K562 (cell line): ENCODE results near the gene CCND3. TPM values are rescaled to one million over a fixed set of nuclear protein-coding genes. Genes with fewer than 3 reads are reported as not detected.

Experiments
- BRCA1 ChIP-seq, 2 experiments: fragments of 450-650 bp in 1 of 2; sonication (generic) in 1 of 2; formaldehyde crosslinking in 1 of 2; IDR thresholded peaks; 2 replicates each; pipeline versions ENCODE4 v1.5.0 to v1.6.1; 2017 to 2020; ENCODE audit warnings: mild to moderate bottlenecking in 1 of 2, missing genetic modification reagents in 1 of 2
- BRD4 ChIP-seq: fragments of 200-600 bp; sonication (generic); IDR thresholded peaks from 2 replicates; pipeline ENCODE4 v1.6.1; 2017; ENCODE audit warnings: inconsistent platforms
- CTCF ChIP-seq, 3 experiments: IDR thresholded peaks in 2 of 3; conservative IDR thresholded peaks in 1 of 3; 2 replicates each; pipeline ENCODE4 v1.5.1; 2011 to 2012; ENCODE audit warnings: low read length in 3 of 3, mild to moderate bottlenecking in 3 of 3, control low read depth in 2 of 3, improper control_type of control experiment in 1 of 3, inconsistent platforms in 1 of 3, low read depth in 1 of 3, mixed read lengths in 1 of 3, moderate library complexity in 1 of 3; ENCODE audit not compliant: insufficient read depth in 2 of 3
- E2F5 ChIP-seq: sonication (generic); formaldehyde crosslinking; IDR thresholded peaks from 2 replicates; pipeline ENCODE4 v1.8.0; 2022; ENCODE audit warnings: mild to moderate bottlenecking, missing genetic modification reagents
- ETS1 ChIP-seq: conservative IDR thresholded peaks from 2 replicates; pipeline ENCODE4 v1.6.1; 2011; ENCODE audit warnings: low read depth, mild to moderate bottlenecking, low read length; ENCODE audit not compliant: control insufficient read depth
- FOSL1 ChIP-seq: fragments of 200-800 bp; sonication (Bioruptor generic); conservative IDR thresholded peaks from 2 replicates; pipeline ENCODE4 v1.6.1; 2016; ENCODE audit warnings: missing genetic modification characterization, missing compliant biosample characterization
- FOXA3 ChIP-seq, 2 experiments: fragments of 450-650 bp in 1 of 2; sonication (generic) in 1 of 2; formaldehyde crosslinking; IDR thresholded peaks in 1 of 2; conservative IDR thresholded peaks in 1 of 2; 2 replicates each; pipeline versions ENCODE4 v1.4.0 to v1.8.0; 2020 to 2022; ENCODE audit warnings: mild to moderate bottlenecking in 2 of 2, missing genetic modification reagents in 1 of 2
- GABPB1 ChIP-seq: sonication (generic); formaldehyde crosslinking; IDR thresholded peaks from 2 replicates; pipeline ENCODE4 v1.8.0; 2022; ENCODE audit warnings: mild to moderate bottlenecking, missing genetic modification reagents
- MYNN ChIP-seq, 2 experiments: sonication (generic); formaldehyde crosslinking in 1 of 2; IDR thresholded peaks; 2 replicates each; pipeline versions ENCODE4 v1.5.0 to v1.6.1; 2016 to 2020; ENCODE audit warnings: antibody characterized with exemption in 1 of 2, missing genetic modification reagents in 1 of 2
- PCBP1 ChIP-seq: fragments of 200-400 bp; formaldehyde crosslinking; IDR thresholded peaks from 2 replicates; pipeline ENCODE4 v1.6.1; 2018; ENCODE audit warnings: mild to moderate bottlenecking, low read depth, low read length; ENCODE audit not compliant: poor library complexity, severe bottlenecking
- POLR2A ChIP-seq: fragments of 450-650 bp; conservative IDR thresholded peaks from 2 replicates; pipeline ENCODE4 v1.6.1; 2016
- PRDM10 ChIP-seq: fragments of 450-650 bp; IDR thresholded peaks from 2 replicates; pipeline ENCODE4 v1.6.1; 2018; ENCODE audit not compliant: partially characterized antibody
- PURB ChIP-seq: sonication (generic); formaldehyde crosslinking; IDR thresholded peaks from 2 replicates; pipeline ENCODE4 v1.9.0; 2021; ENCODE audit warnings: low read depth, mild to moderate bottlenecking, missing genetic modification reagents
- ZNF146 ChIP-seq: IDR thresholded peaks from one replicate; pipeline ENCODE4 v1.6.1; 2018; ENCODE audit warnings: missing compliant biosample characterization; ENCODE audit not compliant: unreplicated experiment
- polyA plus RNA-seq, 8 experiments: library from polyadenylated mRNA; depleted of rRNA in 4 of 8; stranded (reverse) in 5 of 8; unstranded in 3 of 8; fragments of >200 nt; fragmentation: Nextera tagmentation in 2 of 8; fragmentation: Illumina TruSeq in 1 of 8; extraction: Ambion mirVana in 2 of 8; extraction: Trizol in 1 of 8; gene quantifications; 2 replicates each; pipeline versions ENCODE4 v1.2.1 to v1.2.3, GENCODE V29; 2011 to 2014; ENCODE audit warnings: inconsistent platforms in 1 of 8, missing spikeins in 1 of 8
- total RNA-seq, 7 experiments: library from RNA; depleted of rRNA in 6 of 7; stranded (reverse); fragments of >200 nt in 6 of 7; fragmentation: Illumina TruSeq in 2 of 7; extraction: Trizol in 2 of 7; gene quantifications; 2 replicates each; pipeline versions ENCODE4 v1.2.1 to v1.2.3, GENCODE V29; 2011 to 2021; ENCODE audit warnings: low replicate concordance in 1 of 7
- TF ChIP-seq, protein P1 (sequence below): fragments of 450-650 bp; formaldehyde crosslinking; IDR thresholded peaks from 2 replicates; pipeline ENCODE4 v1.4.0; 2022; ENCODE audit warnings: missing genetic modification characterization
- TF ChIP-seq, protein P2 (sequence below): sonication (generic); formaldehyde crosslinking; IDR thresholded peaks from 2 replicates; pipeline ENCODE4 v1.9.0; 2022; ENCODE audit warnings: mild to moderate bottlenecking, missing genetic modification reagents

The CCND3 gene
- total and polyA plus RNA-seq, 9 of the 15 experiments (the other 6 are each of a cell fraction or from before 2014, with no cell fraction given) = 21.5 to 204 (median 97.4) TPM

DNA sequence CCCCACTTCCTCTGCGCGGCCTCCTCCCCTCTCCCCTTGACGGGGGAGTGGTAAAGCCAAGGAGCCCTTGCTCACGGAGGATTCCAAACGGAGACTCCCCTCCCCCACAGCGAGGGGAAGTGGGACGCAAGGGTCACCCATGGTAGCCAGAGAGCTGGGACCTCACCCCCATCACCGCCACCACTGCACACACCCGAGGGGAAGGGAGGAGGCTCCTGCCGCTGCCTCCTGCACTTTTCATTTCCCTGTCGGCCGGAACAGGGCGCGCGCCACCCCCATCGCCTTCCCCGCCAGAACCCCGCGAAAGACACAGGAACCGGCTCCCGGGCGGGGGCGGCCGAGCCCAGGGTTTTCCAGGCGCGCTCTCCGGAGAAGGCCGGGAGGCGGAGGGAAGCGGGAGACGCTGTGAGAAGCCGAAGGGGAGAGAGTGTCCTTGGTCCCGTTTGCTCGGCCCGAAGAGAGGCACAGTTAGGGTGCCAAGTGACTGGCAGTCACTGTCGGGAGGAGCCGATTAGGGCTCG is 789 bp downstream of the CCND3 start (continued):
- TF ChIP-seq E2F5 (CRISPR knock-in tag) (0 out of 2 replicates have a peak, but pooled peaks have one; percentile 51), FOSL1 (tag) (no peak), BRCA1 (IDR thresholded peaks at IDR 0.05) (no peak), BRCA1 (CRISPR knock-in tag; IDR thresholded peaks at IDR 0.05) (0 out of 2 replicates have a peak, but pooled peaks have one; percentile 8), FOXA3 (CRISPR knock-in tag; conservative IDR thresholded peaks at IDR 0.05 in 1 of 2, IDR thresholded peaks at IDR 0.05 in 1 of 2) (no peak), POLR2A (peak; percentile 2; the same call in 1 of the 2 replicates), GABPB1 (CRISPR knock-in tag) (peak; percentile 54; the same call in 1 of the 2 replicates), ETS1 (no peak), MYNN (IDR thresholded peaks at IDR 0.05) (0 out of 2 replicates have a peak, but pooled peaks have one; percentile 21), MYNN (CRISPR knock-in tag; IDR thresholded peaks at IDR 0.05) (no peak), PURB (CRISPR knock-in tag) (no peak), ZNF146 (no peak), PCBP1 (peak; percentile 19), PRDM10 (peak; percentile 41), BRD4 (peak; percentile 77; the same call in 1 of the 2 replicates), CTCF (IDR thresholded peaks at IDR 0.05 in 2 of 3, conservative IDR thresholded peaks at IDR 0.05 in 1 of 3; ENCODE audit: insufficient read depth in 2 of 3, low read depth in 1 of 3, low read length in 3 of 3) (peak in 2 of 3 experiments; percentile 3 to 17; a peak in 2 of 6 replicates)
- TF ChIP-seq, protein P1, sequence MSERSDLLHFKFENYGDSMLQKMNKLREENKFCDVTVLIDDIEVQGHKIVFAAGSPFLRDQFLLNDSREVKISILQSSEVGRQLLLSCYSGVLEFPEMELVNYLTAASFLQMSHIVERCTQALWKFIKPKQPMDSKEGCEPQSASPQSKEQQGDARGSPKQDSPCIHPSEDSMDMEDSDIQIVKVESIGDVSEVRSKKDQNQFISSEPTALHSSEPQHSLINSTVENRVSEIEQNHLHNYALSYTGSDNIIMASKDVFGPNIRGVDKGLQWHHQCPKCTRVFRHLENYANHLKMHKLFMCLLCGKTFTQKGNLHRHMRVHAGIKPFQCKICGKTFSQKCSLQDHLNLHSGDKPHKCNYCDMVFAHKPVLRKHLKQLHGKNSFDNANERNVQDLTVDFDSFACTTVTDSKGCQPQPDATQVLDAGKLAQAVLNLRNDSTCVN (CRISPR knock-in tag) = 0 out of 2 replicates have a peak, but pooled peaks have one; percentile 30
- TF ChIP-seq, protein P2, sequence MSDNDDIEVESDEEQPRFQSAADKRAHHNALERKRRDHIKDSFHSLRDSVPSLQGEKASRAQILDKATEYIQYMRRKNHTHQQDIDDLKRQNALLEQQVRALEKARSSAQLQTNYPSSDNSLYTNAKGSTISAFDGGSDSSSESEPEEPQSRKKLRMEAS = no peak
